ENCODE data around the gene FCGBP. TPM values are rescaled to one million over a fixed set of nuclear protein-coding genes. Genes with fewer than 3 reads are reported as not detected.

Gene FCGBP
- total RNA-seq, 1 experiment from 2014 or later: 5.7 TPM

- TF ChIP-seq ZFX (IDR thresholded peaks at IDR 0.05) (peak; percentile 72; the same call in 1 of the 2 replicates), JUND (IDR thresholded peaks at IDR 0.05) (no peak), ZNF274 (IDR thresholded peaks at IDR 0.05; ENCODE audit: low read depth, low read length) (no peak), YY1 (IDR thresholded peaks at IDR 0.05; ENCODE audit: extremely low read depth, insufficient replicate concordance, low read depth, low read length) (peak; percentile 64), CTCF (IDR thresholded peaks at IDR 0.05 in 2 of 3, conservative IDR thresholded peaks at IDR 0.05 in 1 of 3; ENCODE audit: borderline replicate concordance in 1 of 3, insufficient read depth in 1 of 3, low read depth in 2 of 3, low read length in 2 of 3) (peak; percentile 54 to 82 (median 62)), EZH2 (IDR thresholded peaks at IDR 0.05) (no peak), ELF1 (IDR thresholded peaks at IDR 0.05; ENCODE audit: borderline replicate concordance, low read depth) (no peak; the same call in 1 of the 2 replicates), POLR2AphosphoS5 (IDR thresholded peaks at IDR 0.05; ENCODE audit: low read depth, low read length) (peak; percentile 90), RAD21 (IDR thresholded peaks at IDR 0.05; ENCODE audit: low read depth) (peak; percentile 64)
Observed at GRCh38 chr19:39970675-39971379, 36.4 kb upstream of the FCGBP start, which contains the start of gene PSMC4 (continued).

GRCh38 chr19:39970425-39970674 is 35.9 kb upstream of the FCGBP start:
- Histone ChIP-seq H3K27me3 (ENCODE audit: insufficient read depth, low read length) (no peaks in the 10 kb centered on the region), H3K9ac (ENCODE audit: low read length) (peak overlapping the region; percentile 99), H3K4me2 (ENCODE audit: low read length) (peak overlapping the region; percentile 99), H3K4me1 (ENCODE audit: control insufficient read depth in 1 of 2, insufficient read depth in 2 of 2, low read length in 2 of 2) (peaks cover 6 to 18% of the 10 kb centered on the region in 2 experiments), H3K79me2 (ENCODE audit: insufficient read depth, low read length) (peaks cover 58% of the 10 kb centered on the region), H2AFZ (ENCODE audit: low read depth, low read length, poor library complexity, severe bottlenecking) (no peak overlapping the region), H3K27ac (ENCODE audit: low read depth, low read length) (peak overlapping the region; percentile 82), H4K20me1 (ENCODE audit: insufficient read depth) (no peaks in the 10 kb centered on the region), H3K4me3 (replicated peaks in 1 of 2; ENCODE audit: low read depth in 1 of 2, low read length in 2 of 2) (peak overlapping the region; percentile 62 to 100), H3K9me3 (ENCODE audit: control insufficient read depth in 1 of 2, insufficient read depth in 1 of 2, low read depth in 1 of 2, low read length in 2 of 2) (no peaks in the 10 kb centered on the region), H3K9me2 (ENCODE audit: insufficient read depth) (no peaks in the 10 kb centered on the region), H3K36me3 (ENCODE audit: control insufficient read depth in 1 of 2, insufficient read depth in 2 of 2, low read length in 2 of 2) (peaks cover 27 to 28% of the 10 kb centered on the region in 2 experiments)
- ATAC-seq: no peak
- intact Hi-C loops (cut with micrococcal nuclease): loop anchor here (2.0 kb wide), 1 partner anchor 178 kb away; no protein-coding TSS in a partner anchor
- ChIA-PET RAD21 (ENCODE audit: low non-redundant PET in 1 of 2, low total read pairs in 2 of 2, uncharacterized antibody in 2 of 2, unreplicated experiment in 2 of 2) (no interaction called here), CTCF (interaction anchor here (1.2 to 1.7 kb wide), 8 partner anchors 9 to 247 kb away, joined by 3 to 10 read pairs (median 4); partner anchors contain the start of genes FBL and TTC9B), POLR2A (interaction anchor here (0.6 to 1.5 kb wide), 8 partner anchors 9 to 535 kb away, joined by 3 to 7 read pairs (median 4); partner anchors contain the start of genes RPS16, ZNF546 and ZNF780A)
- no peak for DNase-seq (ENCODE audit: low read depth, low spot score)
- TSS peak; percentile 79 for BruUV-seq (replicated peaks)
- TF ChIP-seq ELF1 (IDR thresholded peaks at IDR 0.05; ENCODE audit: borderline replicate concordance, low read depth) (no peak), SRF (IDR thresholded peaks at IDR 0.05; ENCODE audit: low read depth) (no peak), YY1 (IDR thresholded peaks at IDR 0.05; ENCODE audit: extremely low read depth, insufficient replicate concordance, low read depth, low read length) (no peak), TCF7L2 (IDR thresholded peaks at IDR 0.05; ENCODE audit: borderline replicate concordance, extremely low read depth, insufficient read depth, insufficient read length) (no peak), ZNF274 (IDR thresholded peaks at IDR 0.05; ENCODE audit: low read depth, low read length) (no peak), ZBTB33 (IDR thresholded peaks at IDR 0.05; ENCODE audit: extremely low read depth, insufficient replicate concordance, low read length) (no peak), CEBPB (IDR thresholded peaks at IDR 0.05; ENCODE audit: low read depth) (no peak), CTCF (IDR thresholded peaks at IDR 0.05 in 2 of 3, conservative IDR thresholded peaks at IDR 0.05 in 1 of 3; ENCODE audit: borderline replicate concordance in 1 of 3, insufficient read depth in 1 of 3, low read depth in 2 of 3, low read length in 2 of 3) (no peak), EZH2phosphoT487 (IDR thresholded peaks at IDR 0.05; ENCODE audit: borderline replicate concordance) (no peak)

Measured in HCT116 (cell line).